Measurements from ENCODE around the gene TSPAN18.

Gene TSPAN18

DNA sequence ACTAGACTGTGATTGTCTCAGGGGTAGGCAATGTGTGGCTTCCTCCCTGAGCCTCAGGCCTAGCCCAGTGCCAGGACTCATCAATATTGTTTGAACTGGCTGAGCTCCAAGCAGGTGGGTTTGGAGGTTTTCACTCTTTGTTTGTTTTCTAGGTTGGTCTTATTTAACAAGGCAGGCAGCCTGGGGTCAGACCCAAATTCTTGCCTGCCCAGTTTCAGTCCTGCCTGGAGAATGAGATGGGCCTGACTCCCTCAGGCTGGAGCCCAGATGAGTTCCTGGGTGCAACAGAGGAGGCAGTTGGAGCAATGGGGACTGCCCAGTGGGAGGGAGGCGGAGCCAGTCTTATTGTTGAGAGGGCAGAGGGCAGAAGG is 252.2 kb downstream of the TSPAN18 start:
- FAIRE-seq (no peak), DNase-seq (ENCODE audit: insufficient read length, low spot score) (no peak)
- TF ChIP-seq, protein P1, sequence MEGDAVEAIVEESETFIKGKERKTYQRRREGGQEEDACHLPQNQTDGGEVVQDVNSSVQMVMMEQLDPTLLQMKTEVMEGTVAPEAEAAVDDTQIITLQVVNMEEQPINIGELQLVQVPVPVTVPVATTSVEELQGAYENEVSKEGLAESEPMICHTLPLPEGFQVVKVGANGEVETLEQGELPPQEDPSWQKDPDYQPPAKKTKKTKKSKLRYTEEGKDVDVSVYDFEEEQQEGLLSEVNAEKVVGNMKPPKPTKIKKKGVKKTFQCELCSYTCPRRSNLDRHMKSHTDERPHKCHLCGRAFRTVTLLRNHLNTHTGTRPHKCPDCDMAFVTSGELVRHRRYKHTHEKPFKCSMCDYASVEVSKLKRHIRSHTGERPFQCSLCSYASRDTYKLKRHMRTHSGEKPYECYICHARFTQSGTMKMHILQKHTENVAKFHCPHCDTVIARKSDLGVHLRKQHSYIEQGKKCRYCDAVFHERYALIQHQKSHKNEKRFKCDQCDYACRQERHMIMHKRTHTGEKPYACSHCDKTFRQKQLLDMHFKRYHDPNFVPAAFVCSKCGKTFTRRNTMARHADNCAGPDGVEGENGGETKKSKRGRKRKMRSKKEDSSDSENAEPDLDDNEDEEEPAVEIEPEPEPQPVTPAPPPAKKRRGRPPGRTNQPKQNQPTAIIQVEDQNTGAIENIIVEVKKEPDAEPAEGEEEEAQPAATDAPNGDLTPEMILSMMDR (IDR thresholded peaks at IDR 0.05; ENCODE audit: insufficient read depth, missing control alignments) = no peak

DNA sequence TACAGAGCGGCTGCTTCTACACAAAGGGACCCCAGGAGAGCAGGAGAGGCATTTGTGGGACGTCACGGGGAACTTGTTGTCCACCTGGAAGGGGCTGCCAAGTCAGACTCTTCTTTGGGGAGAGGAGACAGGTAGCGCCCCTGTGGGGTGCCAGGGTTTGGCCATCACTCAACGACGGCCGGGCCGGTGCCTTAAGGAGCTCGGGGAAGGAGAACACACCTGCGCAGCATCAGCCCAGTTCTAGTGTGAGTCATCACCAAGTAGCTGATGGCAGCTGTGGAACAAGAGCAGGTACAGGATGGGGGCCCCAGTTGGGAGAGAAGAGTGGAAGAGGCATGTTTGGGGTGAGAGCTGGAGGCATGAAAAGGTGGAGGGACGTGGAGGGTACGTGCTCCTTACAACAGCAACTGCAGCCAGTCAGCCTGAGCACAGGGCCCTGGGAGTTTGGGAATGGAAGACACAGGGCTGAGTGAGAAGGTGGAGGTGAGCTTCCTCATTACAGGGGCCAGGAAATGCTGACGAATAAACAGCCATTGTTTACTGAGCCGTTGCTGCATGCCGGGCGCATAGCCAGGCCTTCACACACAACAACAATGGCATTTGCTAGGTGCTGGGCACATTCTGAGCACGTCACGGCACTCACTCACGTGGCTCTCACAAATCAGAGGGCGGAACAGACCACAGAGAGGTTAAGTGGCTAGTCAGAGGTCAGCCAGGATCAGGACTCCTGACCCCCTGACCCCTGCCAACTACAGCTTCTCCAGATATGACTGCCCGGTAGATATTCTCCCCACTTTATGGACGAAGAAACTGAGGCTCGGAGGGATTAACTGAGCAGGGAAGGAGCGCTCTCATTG is 253.0 kb downstream of the TSPAN18 start:
- FAIRE-seq = no peak
- DNase-seq (ENCODE audit: insufficient read length, low spot score) = no peak
- TF ChIP-seq, protein P1 (IDR thresholded peaks at IDR 0.05; ENCODE audit: insufficient read depth, missing control alignments) = no peak

DNA sequence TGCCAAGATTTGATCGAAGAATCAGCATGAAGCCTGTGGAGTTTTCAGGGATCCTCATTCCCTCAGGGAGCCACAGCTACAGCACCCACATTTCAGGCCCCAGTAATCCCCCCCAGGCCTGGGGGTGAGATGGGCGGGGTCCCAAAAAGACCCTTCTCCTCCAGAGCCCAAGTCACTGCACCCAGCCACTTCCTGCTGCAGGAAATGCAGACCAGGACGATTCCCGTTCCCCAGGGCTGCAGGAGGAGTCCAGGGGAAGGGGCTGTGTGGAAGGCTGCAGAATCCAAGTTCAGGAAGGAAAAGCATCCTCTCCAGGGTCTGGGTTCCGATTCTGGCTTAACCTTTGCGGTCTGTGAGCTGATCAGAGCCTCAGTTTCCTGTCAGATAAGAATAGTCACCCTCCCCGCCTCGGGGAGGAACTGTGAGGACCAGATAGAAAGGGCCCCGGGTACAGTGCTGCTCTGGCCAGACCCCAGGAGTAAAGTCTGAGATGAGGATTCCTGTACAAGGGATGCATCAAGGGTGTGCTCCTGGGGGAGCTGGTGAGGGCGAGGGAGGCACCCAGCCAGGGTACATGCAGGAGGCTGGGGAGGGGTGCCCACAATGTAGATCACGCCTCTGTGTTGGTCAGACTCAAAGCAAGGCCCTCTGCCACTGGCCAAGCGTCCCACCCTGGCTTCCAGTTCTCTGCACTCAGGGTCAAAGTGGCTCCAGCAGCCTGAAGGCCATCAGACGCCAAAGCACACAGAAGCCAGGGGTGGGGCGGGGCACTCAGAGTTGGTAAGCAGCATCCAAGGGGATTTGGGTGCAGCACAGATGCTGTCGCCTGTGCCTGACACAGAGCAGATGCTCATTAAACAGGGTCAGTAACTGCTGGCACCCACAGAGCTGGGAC is 254.0 kb downstream of the TSPAN18 start:
- TF ChIP-seq, protein P1 (IDR thresholded peaks at IDR 0.05; ENCODE audit: insufficient read depth, missing control alignments) = no peak
- no peak for DNase-seq (ENCODE audit: insufficient read length, low spot score)
- FAIRE-seq = no peak

Data from D721Med (cell line).